ENCODE results near the gene TRAPPC10.

TRAPPC10 gene

GRCh38 chr21:43978060-43978459, 34.0 kb upstream of the TRAPPC10 start:
- no peak overlapping the region for H3K4me3 ChIP-seq
- H3K27ac ChIP-seq, result no peak overlapping the region
- H3K9ac ChIP-seq (ENCODE audit: insufficient read length), result no peak overlapping the region
- no peaks in the 10 kb centered on the region for H3K9me3 ChIP-seq (ENCODE audit: low read depth, low read length)
- peaks cover 12% of the 10 kb centered on the region; the same call in 1 of the 2 replicates for H3K36me3 ChIP-seq (ENCODE audit: insufficient read depth, low read length)
- TF ChIP-seq EZH2 (IDR thresholded peaks at IDR 0.05) (no peak), POLR2AphosphoS5 (IDR thresholded peaks at IDR 0.05; ENCODE audit: borderline replicate concordance, low read depth, low read length) (no peak), FOXP2 (optimal IDR thresholded peaks at IDR 0.05; ENCODE audit: control extremely low read depth, extremely low read length, insufficient read depth) (no peak)
- no peak for DNase-seq (ENCODE audit: low read depth, low spot score)

GRCh38 chr21:43979654-43980053, 32.5 kb upstream of the TRAPPC10 start:
- Histone ChIP-seq H3K27ac (no peak overlapping the region), H3K9me3 (ENCODE audit: low read depth, low read length) (no peaks in the 10 kb centered on the region), H3K4me3 (no peak overlapping the region), H3K9ac (ENCODE audit: insufficient read length) (no peak overlapping the region), H3K36me3 (ENCODE audit: insufficient read depth, low read length) (peaks cover 12% of the 10 kb centered on the region; the same call in 1 of the 2 replicates)
- DNase-seq (ENCODE audit: low read depth, low spot score), result no peak
- TF ChIP-seq FOXP2 (optimal IDR thresholded peaks at IDR 0.05; ENCODE audit: control extremely low read depth, extremely low read length, insufficient read depth) (no peak), POLR2AphosphoS5 (IDR thresholded peaks at IDR 0.05; ENCODE audit: borderline replicate concordance, low read depth, low read length) (no peak), EZH2 (IDR thresholded peaks at IDR 0.05) (no peak)

- Histone ChIP-seq H3K36me3 (ENCODE audit: insufficient read depth, low read length) (peaks cover 12% of the 10 kb centered on the region; the same call in 1 of the 2 replicates), H3K9me3 (ENCODE audit: low read depth, low read length) (no peaks in the 10 kb centered on the region), H3K27ac (no peak overlapping the region), H3K4me3 (no peak overlapping the region), H3K9ac (ENCODE audit: insufficient read length) (no peak overlapping the region)
- no peak for DNase-seq (ENCODE audit: low read depth, low spot score)
- TF ChIP-seq POLR2AphosphoS5 (IDR thresholded peaks at IDR 0.05; ENCODE audit: borderline replicate concordance, low read depth, low read length), result no peak
Observed at GRCh38 chr21:43981151-43981870, 30.8 kb upstream of the TRAPPC10 start.

GRCh38 chr21:43981871-43982210, 30.3 kb upstream of the TRAPPC10 start:
- H3K36me3 ChIP-seq (ENCODE audit: insufficient read depth, low read length), result peaks cover 12% of the 10 kb centered on the region; the same call in 1 of the 2 replicates
- no peak overlapping the region for H3K9ac ChIP-seq (ENCODE audit: insufficient read length)
- H3K27ac ChIP-seq, result 0 out of 2 replicates have a peak overlapping the region, but pooled peaks have one; percentile 54
- no peak for DNase-seq (ENCODE audit: low read depth, low spot score)
- TF ChIP-seq POLR2AphosphoS5 (IDR thresholded peaks at IDR 0.05; ENCODE audit: borderline replicate concordance, low read depth, low read length), result no peak
- no peak for TF ChIP-seq EZH2 (IDR thresholded peaks at IDR 0.05)
- TF ChIP-seq FOXP2 (optimal IDR thresholded peaks at IDR 0.05; ENCODE audit: control extremely low read depth, extremely low read length, insufficient read depth), result no peak
- H3K4me3 ChIP-seq, result no peak overlapping the region
- no peaks in the 10 kb centered on the region for H3K9me3 ChIP-seq (ENCODE audit: low read depth, low read length)

- DNase-seq (ENCODE audit: low read depth, low spot score), result no peak
- peaks cover 12% of the 10 kb centered on the region; the same call in 1 of the 2 replicates for H3K36me3 ChIP-seq (ENCODE audit: insufficient read depth, low read length)
- peak overlapping the region; percentile 54; the same call in 1 of the 2 replicates for H3K27ac ChIP-seq
- TF ChIP-seq FOXP2 (optimal IDR thresholded peaks at IDR 0.05; ENCODE audit: control extremely low read depth, extremely low read length, insufficient read depth), result no peak
- TF ChIP-seq POLR2AphosphoS5 (IDR thresholded peaks at IDR 0.05; ENCODE audit: borderline replicate concordance, low read depth, low read length), result no peak
- no peak for TF ChIP-seq EZH2 (IDR thresholded peaks at IDR 0.05)
- no peak overlapping the region for H3K9ac ChIP-seq (ENCODE audit: insufficient read length)
- H3K9me3 ChIP-seq (ENCODE audit: low read depth, low read length), result no peaks in the 10 kb centered on the region
- H3K4me3 ChIP-seq, result no peak overlapping the region
Observed at GRCh38 chr21:43982489-43983078, 29.5 kb upstream of the TRAPPC10 start.

GRCh38 chr21:43983390-43983789, 28.7 kb upstream of the TRAPPC10 start:
- Histone ChIP-seq H3K27ac (no peak overlapping the region), H3K9me3 (ENCODE audit: low read depth, low read length) (no peaks in the 10 kb centered on the region), H3K4me3 (no peak overlapping the region), H3K36me3 (ENCODE audit: insufficient read depth, low read length) (peaks cover 12% of the 10 kb centered on the region; the same call in 1 of the 2 replicates), H3K9ac (ENCODE audit: insufficient read length) (no peak overlapping the region)
- no peak for DNase-seq (ENCODE audit: low read depth, low spot score)
- TF ChIP-seq FOXP2 (optimal IDR thresholded peaks at IDR 0.05; ENCODE audit: control extremely low read depth, extremely low read length, insufficient read depth), result no peak
- no peak for TF ChIP-seq POLR2AphosphoS5 (IDR thresholded peaks at IDR 0.05; ENCODE audit: borderline replicate concordance, low read depth, low read length)
- no peak for TF ChIP-seq EZH2 (IDR thresholded peaks at IDR 0.05)

- TF ChIP-seq POLR2AphosphoS5 (IDR thresholded peaks at IDR 0.05; ENCODE audit: borderline replicate concordance, low read depth, low read length), result no peak
- no peak for TF ChIP-seq FOXP2 (optimal IDR thresholded peaks at IDR 0.05; ENCODE audit: control extremely low read depth, extremely low read length, insufficient read depth)
- no peak for TF ChIP-seq EZH2 (IDR thresholded peaks at IDR 0.05)
- no peak for DNase-seq (ENCODE audit: low read depth, low spot score)
- H3K9ac ChIP-seq (ENCODE audit: insufficient read length), result no peak overlapping the region
- H3K9me3 ChIP-seq (ENCODE audit: low read depth, low read length), result no peaks in the 10 kb centered on the region
- H3K4me3 ChIP-seq, result no peak overlapping the region
- no peak overlapping the region for H3K27ac ChIP-seq
- peaks cover 9% of the 10 kb centered on the region; the same call in 1 of the 2 replicates for H3K36me3 ChIP-seq (ENCODE audit: insufficient read depth, low read length)
Observed at GRCh38 chr21:43983860-43984420, 28.2 kb upstream of the TRAPPC10 start.

- DNase-seq (ENCODE audit: low read depth, low spot score), result no peak
- Histone ChIP-seq H3K9ac (ENCODE audit: insufficient read length) (no peak overlapping the region), H3K27ac (no peak overlapping the region), H3K9me3 (ENCODE audit: low read depth, low read length) (no peaks in the 10 kb centered on the region), H3K36me3 (ENCODE audit: insufficient read depth, low read length) (peaks cover 9% of the 10 kb centered on the region; the same call in 1 of the 2 replicates), H3K4me3 (no peak overlapping the region)
- TF ChIP-seq POLR2AphosphoS5 (IDR thresholded peaks at IDR 0.05; ENCODE audit: borderline replicate concordance, low read depth, low read length) (no peak), FOXP2 (optimal IDR thresholded peaks at IDR 0.05; ENCODE audit: control extremely low read depth, extremely low read length, insufficient read depth) (no peak), EZH2 (IDR thresholded peaks at IDR 0.05) (no peak)
Observed at GRCh38 chr21:43984905-43985689, 27.0 kb upstream of the TRAPPC10 start.
